Testis (tissue), 2 donors: Measurements from ENCODE around the gene PPA2.

Source experiments
- CTCF ChIP-seq, 3 experiments: fragments of 450-650 bp in 2 of 3; fragments of 200-600 bp in 1 of 3; sonication (generic) in 1 of 3; IDR thresholded peaks; one replicate each; pipeline ENCODE4 v1.5.1; 2016 to 2019; ENCODE audit warnings: antibody characterized with exemption in 3 of 3, mild to moderate bottlenecking in 2 of 3, moderate library complexity in 1 of 3
- POLR2A ChIP-seq: fragments of 450-650 bp; IDR thresholded peaks from one replicate; pipeline ENCODE4 v1.6.1; 2017; ENCODE audit warnings: antibody characterized with exemption, mild to moderate bottlenecking, moderate library complexity

GRCh38 chr4:105422207-105422920, 51.5 kb downstream of the PPA2 start:
- no peak for TF ChIP-seq CTCF (IDR thresholded peaks at IDR 0.05)
- TF ChIP-seq POLR2A: no peak
